HEK293 (cell line): ENCODE measurements around the gene PRTFDC1.

ENCODE experiments used
- ZNF501 ChIP-seq: fragments of 450-650 bp; formaldehyde crosslinking; IDR thresholded peaks from 2 replicates; pipeline ENCODE4 v1.5.1; 2016; ENCODE audit warnings: missing biosample characterization, missing genetic modification characterization
- ZNF510 ChIP-seq: fragments of 450-650 bp; formaldehyde crosslinking; IDR thresholded peaks from 2 replicates; pipeline ENCODE4 v1.5.1; 2018; ENCODE audit warnings: mild to moderate bottlenecking, missing genetic modification characterization, missing biosample characterization; ENCODE audit not compliant: insufficient replicate concordance

- TF ChIP-seq ZNF501 (tag by site-specific recombination) (no peak), ZNF510 (tag by site-specific recombination) (no peak)
These were observed 934 bp downstream of the PRTFDC1 start for GRCh38 chr10:24951201-24952142.
